GM18499 (cell line): ENCODE data around the gene RNF150.

Source experiments
- ATAC-seq: cut with Tn5 transposase; IDR thresholded peaks from one replicate; pipeline ENCODE4 v1.9.1; 2021; ENCODE audit warnings: moderate number of reproducible peaks; ENCODE audit not compliant: insufficient read depth, unreplicated experiment

The RNF150 gene

DNA sequence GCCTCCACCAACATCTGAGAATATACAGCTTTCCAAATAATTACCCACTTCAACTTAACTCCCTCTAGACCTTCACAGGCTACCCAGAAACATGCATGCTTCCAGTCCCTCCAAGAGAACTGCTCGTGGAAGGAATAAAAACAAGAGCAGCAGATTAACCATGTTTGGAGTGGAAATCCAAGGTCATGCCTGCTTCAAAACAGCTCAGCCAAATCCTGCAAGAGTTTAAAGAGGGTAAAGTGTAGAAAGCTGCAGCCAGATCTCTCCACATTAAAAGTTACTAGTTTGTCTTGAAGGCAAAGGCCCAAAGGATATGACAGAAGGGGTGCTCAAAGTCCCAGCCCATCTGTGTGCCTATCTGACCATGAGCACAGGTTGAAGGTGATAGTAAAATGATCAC lies 139.3 kb downstream of the RNF150 start:
- no peak for ATAC-seq

GRCh38 chr4:140993370-140993769 lies 139.9 kb downstream of the RNF150 start:
- no peak for ATAC-seq

GRCh38 chr4:140989944-140990343 lies 143.3 kb downstream of the RNF150 start:
- no peak for ATAC-seq

DNA sequence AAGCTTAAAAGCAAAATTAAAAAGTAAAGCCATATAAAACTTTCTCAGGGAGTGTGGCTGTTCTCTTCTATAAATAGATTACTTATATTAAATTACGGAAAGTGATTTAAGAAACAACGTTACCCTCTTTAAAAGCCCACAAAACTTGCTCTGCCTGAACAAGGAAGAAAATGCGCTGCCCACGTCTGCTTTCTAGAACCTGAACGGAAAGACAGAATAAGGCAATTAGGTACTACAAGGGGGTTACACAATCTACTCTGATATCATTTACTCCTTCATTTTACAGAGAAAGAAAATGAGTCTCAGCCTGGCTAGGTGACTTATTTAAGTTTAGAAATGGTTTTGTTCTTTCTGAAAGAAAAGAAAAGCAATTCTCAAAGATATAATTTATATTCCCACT lies 147.2 kb downstream of the RNF150 start:
- no peak for ATAC-seq

DNA sequence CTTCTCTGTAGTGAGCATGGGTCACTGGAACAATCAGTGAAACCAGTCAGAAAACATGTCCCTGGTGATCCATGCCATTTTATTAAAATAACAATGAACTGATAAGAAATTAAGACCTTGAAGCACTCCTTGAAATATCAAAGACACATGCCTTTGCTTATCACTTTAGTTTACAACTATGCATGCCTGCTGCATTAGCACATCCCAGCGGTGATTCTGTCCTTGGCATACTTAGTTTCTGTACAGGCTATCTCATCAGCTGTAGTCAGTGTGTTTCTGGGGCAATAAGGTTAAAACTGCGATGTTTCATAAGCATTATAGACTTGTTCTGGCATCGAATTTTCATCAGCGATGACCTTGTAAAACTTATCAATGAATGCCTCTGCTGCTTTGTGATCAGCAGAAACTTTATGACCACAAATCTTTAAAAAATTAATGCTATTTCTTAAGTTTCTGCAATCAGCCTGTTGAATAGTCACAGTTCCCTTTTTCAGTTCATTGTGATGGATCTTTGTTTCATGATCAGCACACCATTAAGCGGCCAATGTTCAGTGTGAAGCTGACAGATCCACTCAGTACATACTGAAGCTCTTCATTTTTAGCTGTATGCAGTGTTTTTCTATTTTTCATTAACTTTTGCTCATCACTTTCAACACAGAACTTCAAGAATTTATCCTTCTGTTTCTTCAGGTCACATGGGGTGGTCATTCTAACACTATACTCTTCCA lies 150.5 kb downstream of the RNF150 start:
- no peak for ATAC-seq

GRCh38 chr4:140980426-140981200 lies 152.7 kb downstream of the RNF150 start:
- no peak for ATAC-seq

DNA sequence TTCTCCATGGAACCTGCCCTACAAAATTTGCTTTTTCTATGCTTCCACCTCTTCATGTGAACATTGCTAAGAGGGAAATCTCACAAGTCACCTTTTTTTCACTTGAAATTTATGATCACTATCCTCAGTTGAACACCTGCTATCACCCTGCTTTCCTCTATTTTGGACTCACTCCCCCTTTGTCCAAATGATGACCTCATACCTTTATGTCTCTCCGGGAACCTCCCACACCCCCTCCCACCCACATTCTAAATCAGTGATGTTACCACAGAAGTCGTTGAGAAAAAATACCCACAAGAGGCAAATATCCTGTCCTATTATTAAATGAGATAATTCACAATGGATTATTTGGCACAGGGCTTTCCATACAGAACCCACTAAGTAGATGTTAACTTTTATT lies 156.5 kb downstream of the RNF150 start:
- ATAC-seq: no peak

- ATAC-seq: no peak
These were observed 162.0 kb downstream of the RNF150 start for GRCh38 chr4:140971077-140971792.

- no peak for ATAC-seq
These were observed 164.0 kb downstream of the RNF150 start for GRCh38 chr4:140969296-140969695.

GRCh38 chr4:140968371-140968770 lies 164.9 kb downstream of the RNF150 start:
- ATAC-seq: no peak

GRCh38 chr4:140963883-140964282 lies 169.4 kb downstream of the RNF150 start:
- no peak for ATAC-seq

DNA sequence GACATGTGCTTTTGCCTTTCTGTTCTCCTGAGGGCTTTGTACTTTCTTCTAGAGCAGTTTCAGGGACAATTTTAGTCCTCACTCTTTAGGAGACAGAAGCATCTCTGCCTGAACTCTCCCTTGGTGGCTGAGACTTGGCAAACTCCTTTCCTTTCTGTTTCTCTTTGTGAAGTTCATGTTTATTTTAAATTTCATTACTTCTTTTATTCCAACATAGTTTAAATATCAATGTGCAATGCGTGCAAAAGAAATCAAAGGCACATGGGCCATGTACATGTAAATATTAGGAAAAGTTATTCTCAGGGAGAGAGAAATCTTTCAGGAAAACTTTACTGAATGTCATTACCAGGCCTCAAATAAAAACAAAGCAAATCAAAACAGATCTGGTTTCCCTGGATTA lies 177.6 kb downstream of the RNF150 start:
- no peak for ATAC-seq

GRCh38 chr4:140952717-140953116 lies 180.6 kb downstream of the RNF150 start:
- no peak for ATAC-seq

- no peak for ATAC-seq
These were observed 185.8 kb downstream of the RNF150 start for GRCh38 chr4:140947506-140947905.

DNA sequence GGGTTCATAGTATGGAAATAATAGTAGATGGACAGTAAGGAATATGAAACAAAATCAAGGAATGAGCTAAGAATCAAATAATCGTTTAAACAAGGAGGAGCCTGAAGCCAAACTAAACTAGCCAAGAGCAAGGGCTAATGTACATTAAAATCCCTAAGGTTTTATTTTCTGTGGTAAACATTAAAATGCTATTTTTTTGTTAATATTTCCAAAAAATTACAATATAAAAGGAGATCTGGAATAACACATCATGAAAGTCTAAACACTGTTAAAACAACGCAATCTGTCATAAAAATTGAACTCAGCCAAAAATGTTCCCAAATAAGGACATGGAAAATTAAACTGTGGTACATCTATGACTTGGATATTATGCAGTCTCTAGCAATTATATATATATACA lies 188.2 kb downstream of the RNF150 start:
- no peak for ATAC-seq

GRCh38 chr4:140944572-140944971 lies 188.7 kb downstream of the RNF150 start:
- ATAC-seq: no peak

DNA sequence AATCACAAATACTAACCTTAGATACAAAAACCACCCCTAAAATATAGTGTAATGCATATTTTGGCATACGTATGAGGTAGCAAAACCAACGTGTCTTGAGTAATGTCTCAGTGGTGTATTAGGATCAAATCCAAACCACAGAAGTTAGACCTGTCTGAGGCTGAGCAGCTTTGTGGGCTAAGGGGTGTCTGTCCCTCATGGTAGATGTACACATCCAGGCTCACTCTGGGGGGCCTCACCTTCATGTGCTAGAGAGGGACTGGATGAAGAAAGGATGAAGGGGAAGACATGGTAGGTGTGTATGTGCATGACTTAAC lies 189.1 kb downstream of the RNF150 start:
- ATAC-seq: no peak

DNA sequence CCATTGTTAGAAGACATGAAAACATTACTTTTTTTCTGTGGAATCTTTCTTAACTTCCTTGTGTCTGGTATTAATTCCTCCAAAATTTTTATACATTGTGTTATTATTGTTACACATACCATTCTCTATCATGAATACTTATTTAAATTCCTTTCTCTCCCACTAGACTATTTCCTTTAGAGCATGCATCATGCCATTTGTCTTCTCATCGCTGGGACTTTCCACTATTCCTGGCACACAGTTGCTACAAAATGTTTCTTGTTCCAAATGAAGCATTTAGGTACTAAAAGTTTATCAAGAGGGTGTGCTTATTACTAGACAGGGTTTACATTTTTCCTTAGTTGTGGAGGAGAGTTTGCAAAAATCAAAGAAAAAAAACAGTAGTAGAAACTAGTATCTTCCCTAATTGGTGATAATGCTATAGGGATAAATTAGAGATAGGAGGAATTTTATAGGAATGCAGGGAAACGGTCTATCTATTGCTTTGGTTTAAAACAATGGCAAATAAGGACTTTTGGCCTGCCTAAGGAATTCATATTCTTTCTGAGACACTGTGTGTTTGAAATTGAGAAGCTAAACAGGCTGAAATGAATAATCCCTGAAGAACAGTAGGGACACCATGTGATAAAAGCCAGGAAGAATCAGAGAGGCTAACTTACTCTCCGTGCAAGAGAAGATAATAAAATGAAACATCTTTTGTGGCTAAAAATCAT lies 189.6 kb downstream of the RNF150 start:
- ATAC-seq: no peak

DNA sequence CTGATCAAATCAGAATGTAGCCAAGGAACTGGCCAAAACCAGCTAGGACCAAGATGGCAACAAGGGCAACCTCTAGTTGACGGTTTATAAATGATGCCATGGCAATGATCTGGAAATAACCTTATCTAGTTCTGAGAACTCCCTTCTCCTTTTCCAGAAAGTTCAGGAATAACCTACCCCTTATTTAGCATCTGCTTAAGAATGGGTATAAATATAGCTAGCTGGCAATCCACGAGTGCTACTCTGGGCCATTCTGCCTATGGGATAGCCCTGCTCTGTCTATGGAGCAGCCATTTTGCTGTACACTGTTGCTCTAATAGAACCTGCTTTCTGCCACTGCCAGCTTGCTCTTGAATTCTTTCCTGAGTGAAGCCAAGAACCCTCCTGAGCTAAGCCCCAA lies 192.7 kb downstream of the RNF150 start:
- ATAC-seq: no peak

DNA sequence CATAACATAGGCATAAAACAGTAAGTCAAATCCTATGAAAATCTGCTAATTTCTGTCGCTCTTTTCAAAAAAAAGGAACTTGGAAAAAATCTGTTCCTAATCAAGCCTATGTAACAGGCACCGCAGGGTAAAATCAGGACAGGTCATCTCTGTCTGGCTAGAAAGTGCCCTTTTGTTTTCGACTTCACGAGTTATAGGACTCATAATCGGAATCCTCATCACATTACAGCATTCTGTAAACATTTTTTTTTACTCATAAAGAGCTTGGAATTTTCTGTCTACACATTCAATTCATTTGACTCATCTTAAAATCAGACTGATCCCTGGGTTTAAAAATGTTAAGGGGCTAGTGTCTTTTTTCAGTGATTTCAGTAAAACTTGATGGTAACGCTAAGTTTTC lies 195.4 kb downstream of the RNF150 start:
- no peak for ATAC-seq

- no peak for ATAC-seq
These were observed 198.0 kb downstream of the RNF150 start for GRCh38 chr4:140935254-140935653.
